CD4-positive, alpha-beta T cell treated with Interferon gamma for 1 hour (primary cell): Measurements from ENCODE around the gene PITPNM3.
"Not testable (repeated sequence)": the region's sequence is repeated elsewhere in the genome, so short reads cannot be mapped to it uniquely, and the experiment has no call there.

Experiments
- DNase-seq: peaks from one replicate; pipeline ENCODE4 v3.0.0-alpha.2; 2020

PITPNM3 gene

GRCh38 chr17:6497496-6498221 lies 58.7 kb downstream of the PITPNM3 start:
- no peak for DNase-seq

DNA sequence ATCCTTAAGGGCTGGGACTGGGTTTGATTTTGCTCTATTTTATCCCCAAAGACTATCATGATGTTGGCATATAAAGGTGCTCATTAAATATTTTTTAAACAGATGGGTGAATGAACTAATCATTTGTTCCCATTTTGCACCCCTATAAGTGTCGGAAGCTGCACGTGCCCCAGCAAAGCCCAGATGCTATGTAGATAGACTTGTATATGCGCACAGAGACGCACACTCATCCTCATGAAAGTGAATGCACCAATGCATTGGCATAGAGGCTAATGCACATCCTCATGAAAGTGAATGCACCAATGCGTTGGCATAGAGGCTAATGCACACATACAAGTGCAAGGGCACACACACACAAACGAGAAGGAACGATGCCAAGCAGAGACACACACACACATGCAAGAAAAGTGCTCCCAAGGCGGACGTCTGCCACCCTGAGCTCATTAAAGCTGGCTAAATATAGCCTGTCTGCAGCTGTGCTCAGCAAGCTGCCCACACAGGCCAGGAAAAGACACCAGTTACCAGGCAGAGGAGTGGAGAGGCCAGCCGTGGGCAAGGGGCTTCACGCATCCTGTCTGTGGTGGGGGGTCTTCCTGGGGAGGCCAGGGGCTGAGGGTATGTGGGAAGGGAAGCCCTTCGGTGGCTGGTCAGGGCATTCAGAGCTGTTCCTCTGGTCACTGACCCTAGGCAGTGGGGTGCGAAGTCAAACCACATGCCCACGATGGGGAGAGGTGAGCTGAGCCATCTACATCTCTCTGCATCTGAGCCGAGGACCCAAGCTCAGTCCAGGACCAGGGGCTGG lies 59.5 kb downstream of the PITPNM3 start:
- no peak for DNase-seq

GRCh38 chr17:6496116-6496481 lies 60.3 kb downstream of the PITPNM3 start:
- no peak for DNase-seq

DNA sequence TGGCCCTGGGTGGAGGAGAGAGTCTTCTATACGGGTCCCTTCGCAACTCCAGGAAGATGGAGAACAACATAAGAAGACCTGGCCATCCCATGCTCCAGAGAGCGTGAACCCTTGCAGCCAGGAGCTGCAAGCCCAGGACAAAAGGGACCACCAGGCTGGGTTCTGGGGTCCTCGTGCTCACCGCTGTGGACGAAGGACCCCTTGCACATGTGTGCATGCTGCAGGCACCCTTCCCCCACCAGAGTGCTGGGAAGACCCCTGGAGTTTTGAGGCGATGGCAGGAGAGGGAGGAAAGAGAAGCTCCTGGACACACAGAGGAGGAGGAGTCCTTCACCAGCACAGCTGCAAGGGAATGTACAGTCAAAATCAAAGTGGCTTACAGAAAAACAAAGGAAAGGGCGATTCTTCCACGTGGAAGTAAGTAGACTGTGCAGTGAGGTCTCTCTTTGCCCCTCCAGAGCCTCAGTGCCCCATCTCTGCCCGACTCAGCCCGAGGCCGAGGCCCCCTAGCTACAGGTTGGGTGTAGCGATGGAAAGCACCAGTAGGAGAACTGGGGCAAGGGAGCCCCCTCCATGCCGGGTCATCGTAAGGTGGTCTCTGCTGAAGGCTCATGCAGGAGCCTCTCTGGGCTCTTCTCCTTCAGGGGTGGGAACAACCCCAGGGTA lies 60.8 kb downstream of the PITPNM3 start:
- no peak for DNase-seq

DNA sequence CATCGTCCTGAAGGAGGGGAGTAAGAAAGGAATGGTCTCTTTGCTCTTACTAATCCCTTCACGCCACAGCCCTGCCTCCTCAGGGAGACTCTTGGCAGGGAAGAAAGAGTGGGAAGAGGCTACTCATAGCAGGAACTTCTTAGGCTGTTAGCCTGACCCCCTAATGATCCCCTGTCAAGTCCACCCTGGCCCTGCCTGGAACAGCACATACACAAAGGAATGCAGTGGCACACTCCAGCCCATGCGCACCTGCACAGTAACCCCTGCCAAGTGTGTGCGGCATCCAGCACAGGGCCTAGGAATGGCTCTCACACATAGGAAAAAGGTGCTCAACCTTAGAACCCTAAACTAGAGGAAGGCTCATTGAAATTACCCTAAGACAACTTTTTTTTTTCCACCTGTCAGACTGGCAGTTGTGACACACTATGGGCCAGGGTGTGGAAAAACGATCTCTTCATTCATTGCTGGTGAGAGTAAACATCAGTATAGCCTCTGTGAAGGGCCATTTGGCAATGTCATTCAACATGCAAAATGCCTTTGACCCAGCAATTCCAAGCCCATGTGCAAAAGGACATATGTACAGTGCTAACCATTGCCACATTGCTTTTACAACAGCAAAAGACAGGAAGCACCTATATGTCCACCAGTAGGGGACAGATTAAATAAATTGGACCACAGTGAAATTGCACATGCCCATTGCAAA lies 62.0 kb downstream of the PITPNM3 start:
- DNase-seq = no peak

DNA sequence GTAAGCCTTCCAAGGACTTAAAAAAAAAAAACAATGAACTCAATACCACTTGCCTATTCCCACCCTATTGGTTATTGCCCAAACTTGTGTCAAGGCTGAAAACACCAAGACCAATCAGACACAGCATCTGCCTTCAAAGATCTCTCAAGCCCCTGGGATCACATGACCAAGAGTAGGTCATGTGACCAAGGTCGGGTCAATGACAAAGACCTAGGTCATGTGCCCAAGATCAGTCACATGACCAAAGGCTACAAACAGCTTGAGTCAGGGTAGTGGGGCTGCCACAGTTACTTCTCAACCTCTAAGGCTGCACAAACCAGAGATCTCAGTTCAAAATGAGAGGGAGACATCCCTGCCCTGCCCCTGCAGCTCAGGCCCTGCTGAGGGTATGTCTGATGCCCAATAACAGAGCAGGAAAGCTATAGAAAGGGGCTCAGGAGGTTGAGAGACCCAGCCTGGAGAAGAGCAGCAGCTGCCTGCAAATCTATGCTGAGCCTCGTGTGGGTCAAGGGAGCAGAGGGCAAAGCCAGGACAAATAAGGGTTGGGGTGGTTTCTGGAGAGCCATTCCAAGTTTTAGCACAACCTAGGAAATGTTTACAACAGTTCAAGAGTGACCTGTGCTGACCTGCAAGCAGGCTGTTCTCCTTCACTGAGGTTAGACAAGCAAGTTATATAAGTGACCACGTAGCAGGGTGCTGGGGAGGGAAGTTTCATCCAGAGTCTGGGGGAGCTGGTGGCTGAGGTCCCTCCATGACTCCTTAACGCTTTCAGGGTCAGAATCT lies 63.3 kb downstream of the PITPNM3 start:
- no peak for DNase-seq

DNA sequence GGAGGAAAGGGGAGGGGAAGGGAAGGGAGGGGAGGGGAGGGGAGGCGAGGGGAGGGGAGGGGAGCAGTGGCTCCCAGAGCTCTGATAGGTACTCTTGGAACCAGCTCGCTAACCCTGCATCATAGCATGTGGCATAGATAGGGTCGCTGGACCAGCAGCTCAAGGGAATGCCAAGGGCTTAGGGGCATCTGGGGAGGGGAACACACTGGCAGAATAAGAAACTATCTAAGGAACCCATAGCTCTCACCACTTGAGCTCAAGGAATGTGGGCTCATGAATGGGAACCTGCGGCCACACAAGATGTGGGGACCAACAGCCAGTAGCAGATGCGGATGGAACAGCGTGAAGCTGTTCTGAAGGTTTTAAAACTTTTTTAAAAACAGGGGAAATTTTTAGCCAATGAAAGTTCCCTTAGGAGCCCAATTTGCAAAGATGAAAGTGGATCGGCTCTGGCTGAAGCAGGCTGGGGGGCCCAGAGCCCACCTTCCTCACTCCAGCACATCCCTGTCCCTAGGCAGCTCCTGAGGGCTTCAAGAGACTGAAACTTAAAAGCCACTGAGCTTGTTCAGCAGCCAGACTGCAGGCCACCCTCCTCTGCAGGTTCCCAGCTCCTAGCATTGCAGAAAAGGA lies 65.2 kb downstream of the PITPNM3 start:
- DNase-seq = no peak

DNA sequence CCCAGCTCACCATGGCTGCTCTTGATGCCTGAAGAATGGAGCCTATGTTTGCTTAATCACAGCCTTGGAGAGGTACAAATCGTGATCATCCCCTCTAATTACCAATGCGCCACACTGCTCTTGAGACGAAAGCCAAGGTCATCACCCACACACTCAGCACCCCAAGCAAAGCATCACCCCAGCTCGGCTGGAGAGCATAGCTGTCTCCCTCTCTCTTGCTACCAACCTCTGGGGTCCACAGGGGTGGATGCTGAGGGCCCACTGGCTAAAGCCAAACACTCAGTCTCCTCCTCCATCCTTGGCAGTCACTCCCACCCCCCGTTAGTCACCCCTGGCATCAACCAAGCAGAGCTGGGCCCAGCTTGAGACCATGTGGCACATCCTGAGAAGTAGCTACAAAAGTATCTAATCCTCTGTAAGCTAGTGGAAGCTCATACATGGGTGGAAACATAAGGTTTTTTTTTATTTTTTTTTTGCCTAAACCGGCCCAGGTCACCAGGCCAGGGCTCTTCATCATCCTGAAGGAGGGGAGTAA lies 67.3 kb downstream of the PITPNM3 start:
- no peak for DNase-seq

DNA sequence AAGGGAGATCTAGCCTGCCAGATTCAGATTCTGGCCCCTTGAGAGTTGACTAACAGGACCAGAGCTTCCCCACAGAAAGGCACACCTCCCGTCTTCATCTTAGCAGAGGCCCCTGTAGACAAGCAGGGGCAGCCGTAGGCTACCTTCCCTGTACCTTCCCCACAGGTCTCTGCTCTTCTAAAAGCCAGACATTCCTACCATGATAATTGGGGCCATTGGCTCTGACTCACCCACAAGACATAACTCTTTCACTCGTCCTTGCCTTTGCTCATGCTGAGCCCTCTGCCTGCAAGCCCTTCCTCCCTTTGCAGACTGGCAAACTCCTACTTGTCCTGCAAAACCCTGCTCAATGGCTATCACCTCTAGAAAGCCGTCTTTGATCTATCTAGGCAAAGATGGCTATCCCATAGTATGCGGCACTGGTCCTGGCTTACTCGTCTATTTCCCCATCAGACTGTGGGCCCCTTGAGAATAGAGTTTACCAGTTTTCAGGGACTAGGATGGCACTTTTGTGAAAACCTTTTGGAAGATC lies 68.3 kb downstream of the PITPNM3 start:
- no peak for DNase-seq

DNA sequence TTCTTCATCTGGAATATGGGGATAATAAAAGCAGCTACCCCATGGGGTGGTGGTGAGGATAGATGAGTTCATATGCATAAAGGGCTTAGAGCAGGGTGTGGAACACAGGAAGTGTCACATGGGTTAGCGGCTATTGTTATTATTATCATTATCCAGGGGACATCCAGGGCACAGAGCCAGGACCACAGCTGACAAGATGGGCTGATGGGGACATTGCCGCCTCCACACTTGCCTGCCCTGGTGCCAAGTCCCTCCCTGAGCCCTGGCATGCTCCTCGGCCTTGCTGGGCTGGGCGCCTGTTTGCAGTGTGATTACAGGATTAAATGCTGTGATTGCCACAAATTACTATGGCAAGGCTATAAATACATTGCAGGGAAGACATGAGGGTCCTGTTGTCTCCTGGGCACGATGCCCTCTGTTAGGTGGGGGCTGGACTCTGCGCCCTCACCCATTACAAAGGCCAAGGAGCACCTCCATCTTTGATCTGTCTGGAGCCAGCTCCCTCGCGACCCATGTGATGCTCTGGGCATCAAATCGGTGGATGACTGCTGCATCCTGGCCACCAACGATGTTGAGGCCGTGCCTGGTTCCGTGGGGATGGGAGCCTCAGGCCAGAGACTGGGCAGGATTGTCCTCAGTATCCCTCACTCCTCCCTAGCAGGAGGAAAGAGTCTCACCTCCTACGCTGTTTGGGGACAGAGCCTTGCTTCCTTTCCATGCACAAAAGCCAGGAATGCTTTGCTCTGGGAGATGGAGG lies 68.9 kb downstream of the PITPNM3 start:
- no peak for DNase-seq

- no peak for DNase-seq
Measured at GRCh38 chr17:6485646-6486412, 70.5 kb downstream of the PITPNM3 start.

- no peak for DNase-seq
Measured at GRCh38 chr17:6483507-6483906, 72.8 kb downstream of the PITPNM3 start.

DNA sequence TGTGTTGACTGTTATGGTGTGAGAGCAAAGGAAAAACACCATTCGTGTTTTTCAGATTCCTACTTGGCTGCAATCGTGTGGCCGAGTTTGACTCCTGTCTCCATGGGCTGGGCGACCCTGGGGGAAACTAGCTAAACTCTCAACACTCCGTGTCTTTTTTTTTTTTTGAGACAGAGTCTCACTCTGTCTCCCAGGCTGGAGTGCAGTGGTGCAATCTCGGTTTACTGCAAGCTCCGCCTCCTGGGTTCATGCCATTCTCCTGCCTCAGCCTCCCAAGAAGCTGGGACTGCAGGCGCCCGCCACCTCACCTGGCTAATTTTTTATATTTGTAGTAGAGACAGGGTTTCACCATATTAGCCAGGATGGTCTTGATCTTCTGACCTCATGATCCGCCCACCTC lies 73.6 kb downstream of the PITPNM3 start:
- not testable (repeated sequence) for DNase-seq

DNA sequence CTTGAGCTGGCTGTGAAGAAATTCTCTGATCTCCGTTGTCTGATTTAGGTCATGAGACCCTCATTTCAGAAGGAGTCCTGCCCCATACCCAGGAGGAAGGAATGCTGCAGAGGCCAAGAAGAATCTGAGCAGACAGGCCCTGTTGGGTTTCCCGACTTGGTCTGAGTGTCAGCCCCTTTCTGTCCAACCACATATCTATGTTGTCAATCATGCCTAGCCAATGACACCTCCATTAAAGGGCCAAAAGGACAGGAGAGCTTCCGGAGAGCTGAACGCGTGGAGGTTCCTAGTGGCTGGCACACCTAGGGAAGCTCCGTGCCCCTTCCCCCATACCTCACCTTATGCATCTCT lies 74.3 kb downstream of the PITPNM3 start:
- DNase-seq = no peak

DNA sequence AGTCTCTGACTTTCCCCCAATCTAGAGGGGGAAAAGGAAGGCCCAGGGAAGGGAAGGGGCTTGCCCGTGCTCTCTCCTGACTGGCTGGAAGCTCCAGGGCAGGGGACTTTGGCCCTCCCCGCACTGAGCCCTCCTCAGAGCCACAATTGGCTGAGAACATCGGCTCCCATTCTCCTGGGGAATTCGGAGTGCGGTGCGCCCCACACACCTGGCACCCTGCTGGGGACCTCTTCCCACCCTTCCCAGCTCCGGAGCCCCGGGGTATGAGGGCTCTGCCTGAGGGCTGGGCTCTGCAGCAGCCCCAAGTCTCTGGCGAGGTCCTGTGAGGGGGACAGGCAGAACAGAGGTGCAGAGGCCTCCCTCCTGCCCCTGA lies 76.1 kb downstream of the PITPNM3 start:
- DNase-seq = no peak

GRCh38 chr17:6479622-6480302 lies 76.6 kb downstream of the PITPNM3 start:
- no peak for DNase-seq

- no peak for DNase-seq
Measured at GRCh38 chr17:6478486-6478885, 77.9 kb downstream of the PITPNM3 start.

- no peak for DNase-seq
Measured at GRCh38 chr17:6477831-6478383, 78.4 kb downstream of the PITPNM3 start.

DNA sequence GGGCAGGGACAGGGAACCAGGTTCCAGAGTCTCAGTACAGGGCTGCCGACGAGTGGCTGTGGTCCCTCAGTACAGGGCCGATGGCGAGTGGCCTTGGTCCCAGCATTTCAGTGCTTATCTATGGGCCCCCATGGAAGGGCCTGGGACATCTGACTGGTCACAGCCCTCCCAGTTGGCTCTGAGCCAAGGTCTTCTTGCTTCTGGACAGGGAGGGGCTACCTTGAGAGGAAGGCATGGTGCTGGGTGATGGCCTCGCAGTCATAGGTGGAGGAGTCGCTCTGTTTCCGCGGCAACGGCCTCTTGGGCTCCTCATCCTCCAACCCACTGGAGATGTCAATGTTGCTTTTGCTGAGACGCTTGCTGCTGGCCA lies 79.6 kb downstream of the PITPNM3 start:
- DNase-seq = no peak
